ENCODE measurements around the gene C12orf56.
"Not testable (repeated sequence)": the region's sequence is repeated elsewhere in the genome, so short reads cannot be mapped to it uniquely, and the experiment has no call there.

The C12orf56 gene

GRCh38 chr12:64218597-64218996 is 172.0 kb downstream of the C12orf56 start:
- TF ChIP-seq Cebpa-rat (IDR thresholded peaks at IDR 0.05) = no peak
- Histone ChIP-seq H3K36me3 (peaks cover 11 to 22% (median 20%) of the 10 kb centered on the region in 11 experiments; a peak in 18 of 22 replicates), H3K4me1 (peaks cover 9 to 26% (median 17%) of the 10 kb centered on the region in 10 experiments; a peak in 17 of 20 replicates), H3K27ac (no peak overlapping the region), H4K20me1 (no peaks in the 10 kb centered on the region), H3K4me3 (no peak overlapping the region), H3K27me3 (no peaks in the 10 kb centered on the region), H3K4me2 (peak overlapping the region in 1 of 11 experiments; percentile 31; a peak in 1 of 22 replicates), H3K9ac (no peak overlapping the region), H3K9me3 (replicated peaks in 1 of 11) (no peaks in the 10 kb centered on the region)

GRCh38 chr12:64217643-64218042 is 172.9 kb downstream of the C12orf56 start:
- not testable (repeated sequence) for H4K20me1 ChIP-seq; H3K4me3 ChIP-seq; H3K9ac ChIP-seq; H3K4me2 ChIP-seq; H3K27me3 ChIP-seq; H3K27ac ChIP-seq; H3K9me3 ChIP-seq (replicated peaks in 1 of 11)
- Histone ChIP-seq H3K4me1 (peaks cover 6 to 26% (median 16%) of the 10 kb centered on the region in 10 experiments; a peak in 17 of 20 replicates), H3K36me3 (peaks cover 17 to 32% (median 25%) of the 10 kb centered on the region in 11 experiments; a peak in 21 of 22 replicates)

- H3K36me3 ChIP-seq = peaks cover 23 to 46% (median 37%) of the 10 kb centered on the region in 11 experiments; a peak in 21 of 22 replicates
- H3K27ac ChIP-seq = no peak overlapping the region
- no peaks in the 10 kb centered on the region for H3K27me3 ChIP-seq
- peaks cover 0 to 9% (median 4%) of the 10 kb centered on the region in 11 experiments; a peak in 7 of 22 replicates for H3K9me3 ChIP-seq (replicated peaks in 1 of 11)
- no peak overlapping the region for H3K9ac ChIP-seq
- no peak for TF ChIP-seq Cebpa-rat (IDR thresholded peaks at IDR 0.05)
- H3K4me1 ChIP-seq = peaks cover 1 to 33% (median 11%) of the 10 kb centered on the region in 10 experiments; a peak in 16 of 20 replicates
- no peak overlapping the region for H3K4me3 ChIP-seq
- H4K20me1 ChIP-seq = no peaks in the 10 kb centered on the region
- no peak overlapping the region for H3K4me2 ChIP-seq
Measured at GRCh38 chr12:64216239-64216638, 174.3 kb downstream of the C12orf56 start.

Data from BLaER1 treated with 17β-estradiol and CSF1 and Interleukin-3, amounts not matched to agents 10 nM and 100 nM (cell line).